B cell (primary cell): ENCODE results near the gene CIZ1. TPM values are rescaled to one million over a fixed set of nuclear protein-coding genes. Genes with fewer than 3 reads are reported as not detected.

Source experiments
- ATAC-seq: fragments of 200-7000 bp; cut with Tn5 transposase; one replicate; pipeline ENCODE4 v1.10.0; 2021; ENCODE audit warnings: low read depth, mild to moderate bottlenecking, moderate number of reproducible peaks, moderate library complexity
- CTCF ChIA-PET: fragments of 350-600 bp; sonication (Branson Sonifier 250); formaldehyde crosslinking; loops from one replicate; lab custom pipeline; 2021; ENCODE audit warnings: antibody characterized with exemption, inconsistent platforms; lab: Charles Lee
- POLR2A ChIA-PET: fragments of 350-600 bp; sonication (Branson Sonifier 250); formaldehyde crosslinking; loops from one replicate; lab custom pipeline; 2021; ENCODE audit warnings: antibody characterized with exemption; lab: Charles Lee
- DNase-seq: peaks from one replicate; pipeline ENCODE4 v3.0.0; 2013
- H2AFZ ChIP-seq: 2 replicates; pipeline ENCODE4 v1.6.1; 2012; ENCODE audit warnings: mild to moderate bottlenecking, low read depth, low read length; ENCODE audit not compliant: insufficient read depth, poor library complexity, severe bottlenecking
- H3K27ac ChIP-seq, 2 donors: 1 replicate in 1 of 2; 2 replicates in 1 of 2; pipeline ENCODE4 v1.5.1; 2012 to 2013; ENCODE audit warnings: low read length in 2 of 2, mild to moderate bottlenecking in 2 of 2, moderate library complexity in 1 of 2
- H3K27me3 ChIP-seq, 4 experiments: fragments of 200-600 bp in 1 of 4; sonication (generic) in 1 of 4; replicated peaks in 1 of 4; 1 replicate in 2 of 4; 2 replicates in 2 of 4; pipeline versions ENCODE4 v1.6.1 to v1.7.0; 2013 to 2016; ENCODE audit warnings: low read length in 3 of 4, mild to moderate bottlenecking in 2 of 4, mixed read lengths in 1 of 4, moderate library complexity in 1 of 4; ENCODE audit not compliant: insufficient read depth in 4 of 4, control insufficient read depth in 3 of 4; ENCODE audit errors: control extremely low read depth in 1 of 4
- H3K36me3 ChIP-seq, 2 experiments: replicated peaks in 1 of 2; 1 replicate in 1 of 2; 2 replicates in 1 of 2; pipeline versions ENCODE4 v1.6.1 to v1.7.1; 2013; ENCODE audit warnings: low read length in 1 of 2; ENCODE audit not compliant: insufficient read depth in 2 of 2, control insufficient read depth in 1 of 2; ENCODE audit errors: control extremely low read depth in 1 of 2, extremely low read depth in 1 of 2
- H3K4me1 ChIP-seq, 2 donors: fragments of 200-600 bp in 1 of 2; sonication (generic) in 1 of 2; 1 replicate in 1 of 2; 2 replicates in 1 of 2; pipeline versions ENCODE4 v1.5.1 to v1.6.1; 2013 to 2017; ENCODE audit warnings: low read length in 2 of 2; ENCODE audit not compliant: control insufficient read depth in 2 of 2, insufficient read depth in 2 of 2
- H3K4me2 ChIP-seq: replicated peaks from 2 replicates; pipeline ENCODE3; 2012; ENCODE audit warnings: mild to moderate bottlenecking, low read depth, low read length; ENCODE audit not compliant: poor library complexity, severe bottlenecking
- H3K4me3 ChIP-seq, 5 experiments: fragments of 200-600 bp in 1 of 5; sonication (generic) in 1 of 5; 1 replicate in 3 of 5; 2 replicates in 2 of 5; pipeline versions ENCODE4 v1.5.1 to v1.7.0; 2011 to 2016; ENCODE audit warnings: low read length in 4 of 5, mild to moderate bottlenecking in 4 of 5, low read depth in 2 of 5, control low read depth in 1 of 5, moderate library complexity in 1 of 5; ENCODE audit not compliant: insufficient read depth in 1 of 5; ENCODE audit errors: control extremely low read depth in 1 of 5, extremely low read depth in 1 of 5
- H3K79me2 ChIP-seq: fragments of 200-600 bp; sonication (generic); one replicate; pipeline ENCODE4 v1.6.0; 2016; ENCODE audit warnings: low read length; ENCODE audit not compliant: control insufficient read depth, insufficient read depth
- H3K9ac ChIP-seq: fragments of 200-600 bp; sonication (generic); 2 replicates; pipeline ENCODE4 v1.6.1; 2017; ENCODE audit warnings: mild to moderate bottlenecking, low read length, moderate library complexity
- H3K9me3 ChIP-seq, 3 donors: one replicate each; pipeline versions ENCODE4 v1.6.1 to v1.7.1; 2013; ENCODE audit warnings: low read length in 2 of 3; ENCODE audit not compliant: control insufficient read depth in 2 of 3, insufficient read depth in 1 of 3; ENCODE audit errors: control extremely low read depth in 1 of 3
- H4K20me1 ChIP-seq: 2 replicates; pipeline ENCODE4 v1.6.0; 2012; ENCODE audit warnings: mild to moderate bottlenecking, low read length; ENCODE audit not compliant: insufficient read depth, control insufficient read depth, poor library complexity, severe bottlenecking
- H3K27ac Mint-ChIP-seq: one replicate; pipeline ENCODE4 v1.8.0; 2021; ENCODE audit warnings: mixed read lengths
- H3K27me3 Mint-ChIP-seq: one replicate; pipeline ENCODE4 v1.8.0; 2021; ENCODE audit warnings: mixed read lengths
- H3K4me1 Mint-ChIP-seq: one replicate; pipeline ENCODE4 v1.8.0; 2021; ENCODE audit warnings: mixed read lengths
- H3K4me3 Mint-ChIP-seq: one replicate; pipeline ENCODE4 v1.8.0; 2021; ENCODE audit warnings: mixed read lengths
- H3K9me3 Mint-ChIP-seq: one replicate; pipeline ENCODE4 v1.8.0; 2022; ENCODE audit warnings: mixed read lengths; ENCODE audit not compliant: insufficient read depth
- EZH2 ChIP-seq: IDR thresholded peaks from 2 replicates; pipeline ENCODE4 v1.6.1; 2012; ENCODE audit warnings: borderline replicate concordance, low read depth, mild to moderate bottlenecking, moderate library complexity, low read length; ENCODE audit not compliant: insufficient read depth, poor library complexity, severe bottlenecking
- WGBS: methylation state at CpG from one replicate; pipeline ENCODE4 v1.1.5; 2013; ENCODE audit warnings: missing lambda C conversion rate; ENCODE audit not compliant: insufficient coverage; 5-methylcytosine and 5-hydroxymethylcytosine counted together
- intact Hi-C: fragments of 100-400 bp; cut with micrococcal nuclease; formaldehyde crosslinking; loops from one replicate; pipeline ENCODE4 v1.10.0; 2022
- polyA plus RNA-seq: library from polyadenylated mRNA; depleted of rRNA; stranded (reverse); fragments of >200 nt; gene quantifications from 2 replicates; pipeline ENCODE4 v1.2.3, GENCODE V29; 2012
- total RNA-seq, 2 donors: library from RNA; stranded (reverse); fragments of 120-200 nt in 1 of 2; gene quantifications; 1 replicate in 1 of 2; 2 replicates in 1 of 2; pipeline versions ENCODE4 v1.2.3 to v1.2.4, GENCODE V29; 2013 to 2022
- TF ChIP-seq, protein P1 (sequence below): fragments of 200-600 bp; IDR thresholded peaks from one replicate; pipeline ENCODE4 v1.8.0; 2022; ENCODE audit warnings: antibody characterized with exemption, mild to moderate bottlenecking

CIZ1 gene
- total and polyA plus RNA-seq, 2 donors (not counting 1 experiment from before 2014, with no cell fraction given) = 79.9 to 160 TPM

DNA sequence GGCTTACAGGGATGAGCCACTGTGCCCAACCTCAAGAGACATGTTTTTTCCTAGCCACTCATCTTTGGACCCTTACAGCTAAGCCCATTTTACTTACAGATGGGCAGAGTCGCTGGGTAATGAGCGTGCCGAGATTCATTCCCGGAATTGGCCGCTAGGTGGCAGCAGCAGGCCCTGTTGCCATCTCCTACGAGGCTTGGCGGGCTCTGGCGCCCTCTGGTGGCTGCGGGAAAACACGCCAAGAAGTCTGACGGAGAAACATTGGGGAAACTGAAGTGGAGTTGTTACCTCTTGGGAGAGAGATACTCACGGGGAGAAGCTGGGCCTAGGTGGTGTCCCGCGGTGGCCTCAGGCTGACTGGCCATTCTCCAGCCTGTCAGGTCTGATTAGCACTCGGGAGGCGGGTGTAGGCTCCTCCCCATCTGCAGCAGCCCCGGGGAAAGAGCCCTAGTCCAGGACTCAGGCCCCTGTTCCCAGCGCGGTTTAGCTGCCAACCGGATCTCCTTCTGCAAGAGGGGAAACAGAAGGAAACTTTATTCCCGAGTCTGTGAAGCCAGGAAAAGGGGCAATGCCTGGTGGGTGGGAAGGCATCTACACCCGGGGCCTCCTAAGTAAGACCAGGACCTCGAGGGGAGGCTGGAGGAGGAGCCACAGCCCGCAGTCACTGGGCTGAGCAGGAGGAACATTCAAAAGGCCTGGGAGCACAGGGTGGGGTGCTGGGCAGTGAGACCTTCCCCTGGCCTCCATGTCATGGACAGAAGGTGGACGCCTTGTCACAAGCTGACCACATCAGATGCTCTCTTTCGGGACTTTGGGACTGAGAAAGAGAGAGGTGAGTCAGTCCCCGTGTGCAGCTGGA, 73.5 kb downstream of the CIZ1 start:
- ATAC-seq (peak; percentile 52), DNase-seq (peak; percentile 94)
- H3K9ac ChIP-seq = no peak overlapping the region
- Mint-ChIP-seq H3K4me1 (peaks cover 38% of the 10 kb centered on the region), H3K27ac (peak overlapping the region; percentile 78), H3K9me3 (no peaks in the 10 kb centered on the region), H3K4me3 (no peak overlapping the region), H3K27me3 (no peaks in the 10 kb centered on the region)
- intact Hi-C loops = loop anchor here (1.0 to 5.0 kb wide), 7 partner anchors 9 to 175 kb away; partner anchors contain the start of genes NAIF1 and PTGES2
- POLR2A ChIA-PET = interaction anchor here (0.6 to 1.2 kb wide), 3 partner anchors 109 to 140 kb away, joined by 3 to 8 read pairs (median 6); no protein-coding TSS in a partner anchor
- H3K79me2 ChIP-seq = peaks cover 8% of the 10 kb centered on the region
- H2AFZ ChIP-seq = no peak overlapping the region
- H3K4me1 ChIP-seq = peaks cover 37 to 42% of the 10 kb centered on the region in 2 donors
- no peak overlapping the region for H3K4me3 ChIP-seq
- H3K27ac ChIP-seq = no peak overlapping the region
- WGBS = 19% methylated on average over 27 of the region's 27 CpGs
- H3K9me3 ChIP-seq = peaks cover 0 to 6% (median 0%) of the 10 kb centered on the region in 3 donors
- H3K4me2 ChIP-seq = peak overlapping the region; percentile 43
- no peak for TF ChIP-seq EZH2
- TF ChIP-seq, protein P1, sequence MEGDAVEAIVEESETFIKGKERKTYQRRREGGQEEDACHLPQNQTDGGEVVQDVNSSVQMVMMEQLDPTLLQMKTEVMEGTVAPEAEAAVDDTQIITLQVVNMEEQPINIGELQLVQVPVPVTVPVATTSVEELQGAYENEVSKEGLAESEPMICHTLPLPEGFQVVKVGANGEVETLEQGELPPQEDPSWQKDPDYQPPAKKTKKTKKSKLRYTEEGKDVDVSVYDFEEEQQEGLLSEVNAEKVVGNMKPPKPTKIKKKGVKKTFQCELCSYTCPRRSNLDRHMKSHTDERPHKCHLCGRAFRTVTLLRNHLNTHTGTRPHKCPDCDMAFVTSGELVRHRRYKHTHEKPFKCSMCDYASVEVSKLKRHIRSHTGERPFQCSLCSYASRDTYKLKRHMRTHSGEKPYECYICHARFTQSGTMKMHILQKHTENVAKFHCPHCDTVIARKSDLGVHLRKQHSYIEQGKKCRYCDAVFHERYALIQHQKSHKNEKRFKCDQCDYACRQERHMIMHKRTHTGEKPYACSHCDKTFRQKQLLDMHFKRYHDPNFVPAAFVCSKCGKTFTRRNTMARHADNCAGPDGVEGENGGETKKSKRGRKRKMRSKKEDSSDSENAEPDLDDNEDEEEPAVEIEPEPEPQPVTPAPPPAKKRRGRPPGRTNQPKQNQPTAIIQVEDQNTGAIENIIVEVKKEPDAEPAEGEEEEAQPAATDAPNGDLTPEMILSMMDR = peak; percentile 100
- H4K20me1 ChIP-seq = peaks cover 6% of the 10 kb centered on the region
- H3K27me3 ChIP-seq = no peaks in the 10 kb centered on the region
- peaks cover 0 to 24% of the 10 kb centered on the region in 2 experiments for H3K36me3 ChIP-seq
- CTCF ChIA-PET = interaction anchor here (0.6 to 5.7 kb wide), 29 partner anchors 10 to 183 kb away, joined by 3 to 49 read pairs (median 4); partner anchors contain the start of genes DPM2, EEIG1 and PTGES2
